Measurements from ENCODE around the gene SPATA9.
"Not testable (repeated sequence)": the region's sequence is repeated elsewhere in the genome, so short reads cannot be mapped to it uniquely, and the experiment has no call there.

SPATA9 gene

GRCh38 chr5:95709967-95710650, 27.3 kb upstream of the SPATA9 start:
- in situ Hi-C loops (cut with MboI; ENCODE audit: low pct_unique_long_range_greater_than_20kb, low sequenced_read_pairs, unreplicated experiment), result no loop called here
- TF ChIP-seq CTCF (IDR thresholded peaks at IDR 0.05; ENCODE audit: extremely low read depth, insufficient read depth, missing control alignments), result no peak
- no peak for DNase-seq (ENCODE audit: low spot score)

GRCh38 chr5:95708876-95709275, 26.1 kb upstream of the SPATA9 start:
- in situ Hi-C loops (cut with MboI; ENCODE audit: low pct_unique_long_range_greater_than_20kb, low sequenced_read_pairs, unreplicated experiment), result no loop called here
- DNase-seq (ENCODE audit: low spot score), result no peak
- TF ChIP-seq CTCF (IDR thresholded peaks at IDR 0.05; ENCODE audit: extremely low read depth, insufficient read depth, missing control alignments), result no peak

- in situ Hi-C loops (cut with MboI; ENCODE audit: low pct_unique_long_range_greater_than_20kb, low sequenced_read_pairs, unreplicated experiment); DNase-seq (ENCODE audit: low spot score): not testable (repeated sequence)
Measured at GRCh38 chr5:95707534-95708188, 24.9 kb upstream of the SPATA9 start.

DNA sequence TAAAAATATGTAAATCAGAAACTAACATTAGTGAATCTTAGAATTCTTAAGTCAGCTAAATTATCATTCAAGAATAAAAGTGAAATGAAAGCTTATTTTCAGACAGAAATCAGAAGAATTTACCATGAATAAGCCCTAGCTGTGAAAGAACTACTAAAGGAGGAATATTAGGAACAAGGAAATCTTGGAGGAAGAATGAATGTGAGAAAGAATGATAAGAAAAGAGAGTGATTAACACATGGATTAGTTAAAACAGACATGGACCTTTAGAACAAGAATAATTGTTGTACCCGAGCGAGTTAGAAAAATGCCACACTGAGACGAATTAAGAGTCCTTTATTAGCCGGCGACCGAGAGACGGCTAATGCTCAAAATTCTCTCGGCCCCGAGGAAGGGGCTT, 24.3 kb upstream of the SPATA9 start:
- in situ Hi-C loops (cut with MboI; ENCODE audit: low pct_unique_long_range_greater_than_20kb, low sequenced_read_pairs, unreplicated experiment), result no loop called here
- no peak for TF ChIP-seq CTCF (IDR thresholded peaks at IDR 0.05; ENCODE audit: extremely low read depth, insufficient read depth, missing control alignments)
- no peak for DNase-seq (ENCODE audit: low spot score)

GRCh38 chr5:95706196-95706595, 23.4 kb upstream of the SPATA9 start:
- DNase-seq (ENCODE audit: low spot score); in situ Hi-C loops (cut with MboI; ENCODE audit: low pct_unique_long_range_greater_than_20kb, low sequenced_read_pairs, unreplicated experiment): not testable (repeated sequence)

DNA sequence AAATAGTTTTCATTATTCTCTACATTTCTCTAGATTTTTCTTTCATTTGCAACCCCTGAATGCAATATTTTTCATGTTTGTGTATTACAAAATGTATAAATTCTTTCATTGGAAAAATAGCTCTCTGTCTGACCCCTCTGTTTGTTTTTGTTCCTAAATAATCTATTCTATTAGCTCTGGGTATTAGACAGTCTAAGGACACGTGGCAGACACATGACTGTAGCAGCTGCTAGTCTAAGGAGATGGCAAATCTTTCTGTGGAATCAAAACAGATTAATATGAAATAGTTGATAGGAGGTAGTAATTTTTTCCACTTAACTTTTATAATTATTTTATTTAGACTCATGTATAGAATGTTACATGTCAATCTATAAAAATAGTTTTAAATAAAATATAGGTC, 21.4 kb upstream of the SPATA9 start:
- TF ChIP-seq CTCF (IDR thresholded peaks at IDR 0.05; ENCODE audit: extremely low read depth, insufficient read depth, missing control alignments), result no peak
- DNase-seq (ENCODE audit: low spot score), result no peak
- in situ Hi-C loops (cut with MboI; ENCODE audit: low pct_unique_long_range_greater_than_20kb, low sequenced_read_pairs, unreplicated experiment), result no loop called here

- in situ Hi-C loops (cut with MboI; ENCODE audit: low pct_unique_long_range_greater_than_20kb, low sequenced_read_pairs, unreplicated experiment), result no loop called here
- no peak for TF ChIP-seq CTCF (IDR thresholded peaks at IDR 0.05; ENCODE audit: extremely low read depth, insufficient read depth, missing control alignments)
- no peak for DNase-seq (ENCODE audit: low spot score)
Measured at GRCh38 chr5:95701074-95701473, 18.3 kb upstream of the SPATA9 start.
